NCI-H345 (cell line): Measurements from ENCODE around the gene NAA11.
"Not testable (repeated sequence)": the region's sequence is repeated elsewhere in the genome, so short reads cannot be mapped to it uniquely, and the experiment has no call there.

Source experiments
- DNase-seq: peaks from one replicate; lab custom pipeline; 2025; lab: John Stamatoyannopoulos, UW

NAA11 gene

DNA sequence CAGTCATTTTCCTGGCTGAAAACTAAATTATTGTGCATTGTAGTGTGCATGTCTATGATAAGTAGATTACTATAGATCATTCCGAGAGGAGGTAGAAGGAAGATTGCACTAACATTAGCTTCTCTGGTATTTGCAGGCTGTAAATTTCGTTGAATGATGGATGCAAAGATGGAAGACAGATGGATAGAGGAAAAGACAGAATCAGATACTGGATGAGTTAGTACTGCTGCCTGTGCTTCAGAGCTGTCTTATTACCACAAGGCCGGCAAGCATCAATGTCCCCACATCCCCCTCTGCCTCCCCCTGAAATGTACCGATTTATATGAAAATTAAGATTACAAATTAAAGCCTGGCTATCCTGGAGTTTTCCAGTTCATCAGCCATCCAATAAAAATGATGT is 17.7 kb downstream of the NAA11 start:
- DNase-seq = no peak

- no peak for DNase-seq
These were observed 19.1 kb downstream of the NAA11 start for GRCh38 chr4:79306795-79307194.

GRCh38 chr4:79300280-79300679 is 25.6 kb downstream of the NAA11 start:
- no peak for DNase-seq

DNA sequence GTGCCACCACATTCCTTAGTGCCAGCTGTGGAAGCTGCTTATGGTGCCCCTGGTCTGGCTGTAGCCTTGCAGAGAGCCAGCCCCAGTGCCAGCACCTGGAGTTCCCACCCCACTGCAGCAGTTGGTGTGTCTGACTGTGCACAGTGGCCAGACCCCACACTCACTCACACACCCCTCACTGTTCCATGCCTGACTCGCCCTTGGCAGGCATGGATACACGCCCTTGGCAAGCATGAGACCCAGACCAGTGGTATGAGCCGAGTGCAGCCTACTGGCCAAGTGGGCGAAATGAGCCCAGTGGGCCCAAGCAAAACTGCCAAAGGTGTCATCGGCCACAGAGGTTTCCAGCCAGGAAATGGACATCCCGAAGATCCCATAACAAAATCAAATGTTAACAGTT is 27.4 kb downstream of the NAA11 start:
- no peak for DNase-seq

- DNase-seq = no peak
These were observed 27.8 kb downstream of the NAA11 start for GRCh38 chr4:79298027-79298426.

GRCh38 chr4:79297479-79297878 is 28.4 kb downstream of the NAA11 start:
- no peak for DNase-seq

GRCh38 chr4:79296768-79297428 is 29.0 kb downstream of the NAA11 start:
- DNase-seq = no peak

DNA sequence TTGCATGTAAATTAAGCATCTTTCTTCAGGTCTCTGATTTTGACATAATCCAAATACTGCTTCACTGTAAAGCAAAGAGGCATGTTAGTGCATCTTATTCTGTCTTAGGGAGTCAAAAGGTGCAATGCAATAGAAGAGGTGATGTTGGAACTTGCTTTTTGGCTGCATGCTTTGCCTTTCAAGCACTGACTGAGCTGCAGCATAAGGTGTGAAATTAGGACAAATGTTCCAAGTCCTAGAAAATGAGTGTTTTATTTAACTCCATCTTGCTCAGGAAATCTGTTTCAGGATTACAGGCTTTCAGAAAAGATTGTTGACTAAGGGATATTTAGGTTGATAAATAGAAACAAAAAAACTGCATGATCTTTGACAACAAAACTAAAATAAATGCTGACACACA is 30.8 kb downstream of the NAA11 start:
- no peak for DNase-seq

- no peak for DNase-seq
These were observed 31.8 kb downstream of the NAA11 start for GRCh38 chr4:79294064-79294463.

DNA sequence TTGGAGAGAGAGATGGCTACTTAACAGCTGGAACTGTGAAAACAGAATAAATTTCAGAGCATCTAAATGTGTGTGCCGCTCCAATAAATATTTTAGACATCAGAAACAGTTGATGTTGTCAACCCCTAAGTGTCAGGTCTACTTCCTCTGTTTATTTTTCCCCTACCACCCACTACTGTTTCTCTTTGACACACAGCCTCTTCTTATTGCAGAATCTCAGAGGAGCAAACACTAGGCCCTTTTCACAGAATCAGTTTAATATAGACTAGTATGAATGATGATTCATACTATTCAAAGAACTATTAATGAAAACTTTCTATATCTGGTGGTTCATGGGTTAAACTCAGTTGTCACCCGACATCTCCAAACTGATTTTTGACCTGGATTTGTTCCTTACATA is 33.9 kb downstream of the NAA11 start:
- DNase-seq = no peak

DNA sequence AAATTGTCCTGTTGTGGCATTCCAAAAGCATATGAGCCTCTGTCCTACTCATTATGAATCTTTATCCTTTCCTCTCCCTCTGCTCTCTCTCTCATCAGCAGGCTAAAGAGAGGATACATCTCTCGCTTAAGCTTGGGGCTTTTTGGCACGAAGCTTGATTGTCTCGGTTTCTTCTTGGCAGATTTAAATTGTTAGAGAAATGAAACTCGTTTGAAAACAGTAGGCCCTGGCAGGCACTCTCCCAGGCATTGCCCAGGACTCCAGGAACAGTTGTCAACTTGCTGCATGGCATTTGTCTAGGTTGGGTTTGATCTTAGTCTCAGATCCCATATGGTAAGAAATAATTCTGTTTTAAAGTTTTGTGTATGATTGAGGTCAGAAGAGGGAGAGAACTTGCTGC is 35.5 kb downstream of the NAA11 start:
- no peak for DNase-seq

- DNase-seq = no peak
These were observed 37.7 kb downstream of the NAA11 start for GRCh38 chr4:79288185-79288584.

DNA sequence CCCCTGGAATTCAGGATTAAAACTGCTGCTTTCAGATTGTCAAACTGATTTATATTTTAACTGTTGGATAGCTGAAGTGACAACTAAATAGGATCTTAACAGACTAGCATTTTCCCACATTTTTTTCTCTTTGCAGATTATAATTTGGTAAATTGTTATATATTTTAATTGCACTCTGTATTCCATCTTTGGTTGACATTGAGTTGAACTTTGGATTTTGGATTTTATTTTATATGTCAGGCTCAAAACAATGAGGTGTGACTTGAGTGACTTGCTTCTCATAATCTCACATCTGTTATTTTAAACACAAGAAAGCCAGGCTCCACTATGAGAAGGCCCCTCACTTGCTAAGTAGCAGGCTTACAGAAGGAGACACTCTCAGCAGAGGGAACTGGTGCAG is 38.1 kb downstream of the NAA11 start:
- no peak for DNase-seq

GRCh38 chr4:79287076-79287475 is 38.8 kb downstream of the NAA11 start:
- no peak for DNase-seq

- no peak for DNase-seq
These were observed 44.1 kb downstream of the NAA11 start for GRCh38 chr4:79281566-79282359.

DNA sequence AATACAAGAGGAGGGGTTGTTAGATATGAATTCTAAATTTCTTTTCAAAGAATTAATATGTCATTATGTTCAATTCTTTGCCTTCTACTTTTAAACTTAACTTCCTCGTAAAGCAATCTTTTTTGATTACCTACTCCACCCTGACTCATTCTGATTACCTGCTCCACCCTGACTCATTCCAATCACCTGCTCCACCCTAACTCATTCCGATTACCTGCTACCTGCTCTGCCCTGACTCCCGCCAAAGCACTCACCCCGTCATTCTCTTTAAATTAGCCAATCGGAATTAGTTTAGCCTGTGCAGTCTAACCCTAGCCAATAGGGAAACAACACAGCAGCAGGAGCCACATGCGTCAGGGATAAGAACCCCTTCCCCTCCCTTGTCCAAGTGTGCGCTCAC is 48.4 kb downstream of the NAA11 start:
- DNase-seq = not testable (repeated sequence)

DNA sequence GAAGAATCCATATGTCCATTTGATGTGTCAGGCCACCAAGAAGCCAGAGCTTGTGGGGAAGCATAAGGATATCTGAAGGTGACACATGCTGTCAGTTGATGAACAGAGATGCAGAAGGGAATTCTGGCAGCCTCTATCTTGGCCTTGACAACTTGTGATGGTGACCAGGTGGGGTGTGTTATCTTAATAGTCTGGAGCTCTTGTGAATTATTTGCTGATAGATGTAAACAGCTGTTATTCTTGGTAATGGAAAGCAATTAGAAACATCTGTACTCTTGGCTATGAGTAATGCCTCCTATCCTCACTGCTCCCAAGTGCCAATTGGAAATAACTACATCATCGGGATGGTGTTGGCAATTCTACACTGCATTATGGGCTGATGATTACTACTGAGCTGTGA is 51.9 kb downstream of the NAA11 start:
- no peak for DNase-seq

DNA sequence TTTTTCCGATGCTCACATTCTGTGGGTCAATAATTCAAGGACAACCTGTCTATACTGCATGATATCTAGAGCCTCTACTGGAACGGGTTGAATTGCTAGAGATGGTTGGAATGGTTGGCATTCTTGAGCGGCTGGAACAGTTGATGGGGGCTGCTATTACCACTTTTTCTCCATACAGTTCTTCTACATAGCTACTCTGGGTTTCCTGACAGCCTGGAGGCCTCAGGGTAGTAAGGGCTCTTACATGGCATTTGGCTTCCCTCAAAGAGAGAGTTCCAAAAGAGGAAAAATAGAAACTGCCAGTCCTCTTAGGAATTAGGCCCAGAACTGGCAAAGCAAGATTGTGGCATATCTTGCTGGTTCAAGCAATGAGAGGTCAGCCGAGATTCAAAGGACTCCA is 53.1 kb downstream of the NAA11 start:
- no peak for DNase-seq

GRCh38 chr4:79272126-79272525 is 53.7 kb downstream of the NAA11 start:
- no peak for DNase-seq

- DNase-seq = no peak
These were observed 58.2 kb downstream of the NAA11 start for GRCh38 chr4:79267671-79268070.
